IPS-11a (cell line): ENCODE data around the gene PHF8.

Experiments
- H3K4me3 ChIP-seq: one replicate; pipeline ENCODE4 v1.5.1; 2013; ENCODE audit warnings: low read depth, low read length, control low read depth

The PHF8 gene

DNA sequence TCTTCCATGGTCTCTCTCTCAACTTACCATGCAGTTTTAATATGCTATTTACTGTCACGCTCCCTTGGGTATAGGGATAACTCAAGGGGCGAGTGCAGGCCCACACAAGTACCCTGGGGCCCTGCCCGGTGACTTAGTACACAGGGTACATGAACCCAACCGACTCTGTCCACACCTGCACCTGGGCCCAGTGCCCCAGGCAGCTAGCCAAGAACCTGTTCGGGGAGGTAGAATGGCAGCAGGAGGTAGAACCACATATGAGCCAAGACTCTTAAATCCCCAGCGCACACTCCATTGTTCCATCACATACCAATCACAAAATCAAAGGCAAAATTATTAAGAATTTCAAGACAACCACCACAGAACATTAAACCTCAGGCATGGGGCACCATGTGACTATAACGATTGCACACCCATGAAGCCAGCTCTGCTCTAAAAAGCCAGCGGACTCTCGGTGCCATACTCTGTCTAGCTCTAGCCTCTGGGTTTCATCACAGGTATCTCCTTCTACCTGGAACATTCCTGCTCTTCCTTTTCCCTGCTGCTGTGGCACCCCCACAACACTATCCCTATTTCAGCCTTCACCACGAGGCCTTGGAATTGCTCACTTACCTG lies 14.6 kb downstream of the PHF8 start:
- H3K4me3 ChIP-seq: no peak overlapping the region

DNA sequence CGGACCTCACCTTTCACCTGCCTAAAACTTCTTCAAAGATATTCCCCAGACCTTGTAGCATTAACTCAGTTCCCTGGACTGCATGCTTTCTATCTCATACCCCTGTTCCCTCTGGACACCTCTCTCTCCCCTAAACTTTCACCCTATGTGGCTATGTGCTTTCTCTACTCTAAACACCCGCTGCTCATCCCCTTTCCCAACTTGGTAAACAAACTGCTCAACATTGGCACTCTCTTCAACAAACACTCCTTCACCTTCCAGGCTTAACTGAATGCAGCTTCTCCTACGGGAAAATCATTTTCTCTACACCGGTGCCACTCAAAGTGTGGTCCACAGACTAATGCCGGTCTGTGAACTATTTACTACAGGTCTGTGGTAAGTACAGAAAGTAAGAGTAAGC lies 19.9 kb downstream of the PHF8 start:
- H3K4me3 ChIP-seq: no peak overlapping the region

DNA sequence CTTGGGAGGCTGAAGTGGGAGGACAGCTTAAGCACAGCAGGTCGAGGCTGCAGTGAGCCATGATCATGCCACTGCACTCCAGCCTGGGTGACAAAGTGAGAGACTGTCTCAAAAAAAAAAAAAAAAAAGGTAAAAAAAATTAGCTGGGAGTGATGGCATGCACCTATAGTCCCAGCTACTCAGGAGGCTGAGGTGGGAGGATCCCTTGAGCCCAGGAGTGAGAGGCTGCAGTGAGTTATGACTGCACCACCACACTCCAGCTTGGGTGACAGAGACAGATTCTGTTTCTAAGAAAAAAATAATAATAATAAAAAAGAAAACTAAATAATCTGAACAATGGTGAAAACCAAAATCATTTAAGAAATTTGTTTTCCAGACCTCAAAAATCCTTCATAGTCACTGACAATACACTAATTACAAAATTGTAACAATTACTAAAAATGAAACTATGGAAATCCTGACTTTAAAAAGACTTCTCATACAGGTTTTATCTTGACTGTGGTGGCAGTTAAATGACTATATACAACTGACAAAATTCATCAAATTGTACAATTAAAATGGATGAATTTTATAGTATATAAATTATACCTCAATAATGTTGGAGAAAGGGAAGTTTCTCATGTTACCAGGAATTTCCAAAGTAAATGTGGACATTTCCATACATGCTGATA lies 31.3 kb downstream of the PHF8 start:
- no peak overlapping the region for H3K4me3 ChIP-seq

DNA sequence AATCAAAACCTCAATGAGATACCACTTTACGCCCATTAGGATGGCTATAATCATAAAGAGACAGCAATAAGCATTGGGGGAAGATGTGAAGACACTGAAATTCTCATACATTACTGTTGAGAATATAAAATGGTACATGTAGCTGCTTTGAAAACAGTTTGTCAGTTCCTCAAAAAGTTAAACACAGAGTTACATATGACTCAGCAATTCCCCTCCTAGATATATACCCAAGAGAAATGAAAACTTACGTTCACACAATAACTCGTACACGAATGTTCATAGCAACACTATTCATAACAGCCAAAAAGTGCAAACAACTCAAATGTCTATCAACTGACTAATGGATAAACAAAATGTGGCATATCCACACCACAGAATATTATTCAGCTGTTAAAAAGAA lies 36.6 kb downstream of the PHF8 start:
- no peak overlapping the region for H3K4me3 ChIP-seq

DNA sequence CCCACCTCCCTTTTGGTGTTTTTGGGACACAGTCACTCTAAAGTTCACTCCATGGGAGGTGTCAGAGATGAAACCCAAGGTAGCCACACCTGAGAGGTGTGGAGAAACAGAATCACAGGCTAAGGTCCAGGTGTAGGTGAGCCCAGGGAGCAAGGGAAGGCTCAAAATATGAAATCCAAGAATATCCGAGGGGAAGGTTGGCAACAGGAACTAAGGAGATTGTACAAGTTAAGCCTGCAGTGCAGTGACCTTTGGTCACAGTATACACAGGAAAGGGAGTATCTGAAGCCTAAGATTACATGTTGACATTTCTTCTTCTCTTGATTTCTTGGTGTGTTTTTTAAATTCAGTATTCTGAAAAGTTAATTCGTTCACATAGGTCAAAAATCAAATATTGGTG lies 46.5 kb downstream of the PHF8 start:
- no peak overlapping the region for H3K4me3 ChIP-seq

DNA sequence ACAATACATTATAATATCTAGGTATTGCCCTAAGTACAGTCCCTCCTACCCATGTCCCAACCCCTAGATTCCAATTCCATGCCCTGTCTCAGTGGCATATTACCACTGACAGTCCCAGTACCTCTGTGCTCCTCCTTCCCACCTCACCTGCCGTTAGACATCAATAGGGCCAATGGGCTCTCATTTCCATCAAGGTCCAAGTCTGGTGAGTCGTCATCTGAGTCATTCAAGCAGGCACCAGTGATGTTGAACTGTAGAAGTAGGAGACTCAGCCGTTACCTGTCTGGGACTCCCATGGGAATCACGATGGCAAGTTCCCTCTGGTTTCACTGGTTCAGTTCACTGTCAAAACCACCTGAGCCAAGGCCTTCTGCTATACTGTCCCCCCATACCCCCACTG lies 51.7 kb downstream of the PHF8 start:
- H3K4me3 ChIP-seq: no peak overlapping the region

DNA sequence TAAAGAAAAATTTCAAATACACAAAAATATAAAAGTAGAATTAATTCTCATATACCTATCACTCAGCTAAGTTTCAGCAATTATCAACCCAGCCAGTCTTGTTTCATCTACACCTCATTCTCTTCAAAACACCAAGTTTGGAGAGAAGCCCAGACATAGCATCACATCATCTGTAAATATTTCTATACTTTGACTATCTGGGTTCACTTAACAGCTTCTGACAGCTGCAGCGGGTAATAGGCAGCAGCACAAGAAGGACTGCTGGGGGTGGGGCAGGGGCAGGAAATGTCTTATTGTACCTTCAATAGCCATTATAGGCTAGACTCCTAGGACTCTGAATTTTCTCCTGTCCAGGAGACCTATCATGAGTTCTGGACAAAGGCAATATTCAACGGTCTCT lies 54.1 kb downstream of the PHF8 start:
- H3K4me3 ChIP-seq: no peak overlapping the region

DNA sequence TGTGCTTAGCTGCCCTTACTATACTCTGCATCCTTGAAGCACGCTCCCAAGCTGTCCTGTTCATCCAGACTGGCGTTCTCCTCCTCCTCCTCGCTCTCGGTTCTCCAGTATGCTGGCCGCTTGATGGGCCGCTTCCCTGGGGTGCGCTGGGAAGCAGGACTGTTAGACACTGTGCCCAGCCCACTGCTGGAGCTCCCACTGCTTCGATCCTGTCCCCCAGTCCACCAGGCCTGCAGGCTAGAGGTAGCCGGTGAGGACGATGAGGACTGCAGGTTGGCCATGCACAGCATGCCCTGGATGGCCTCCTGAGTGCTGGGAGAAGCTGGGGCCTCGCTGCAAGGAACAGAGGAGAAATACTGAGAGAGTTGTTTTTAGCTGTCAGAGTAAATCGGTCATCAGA lies 59.4 kb downstream of the PHF8 start:
- no peak overlapping the region for H3K4me3 ChIP-seq

DNA sequence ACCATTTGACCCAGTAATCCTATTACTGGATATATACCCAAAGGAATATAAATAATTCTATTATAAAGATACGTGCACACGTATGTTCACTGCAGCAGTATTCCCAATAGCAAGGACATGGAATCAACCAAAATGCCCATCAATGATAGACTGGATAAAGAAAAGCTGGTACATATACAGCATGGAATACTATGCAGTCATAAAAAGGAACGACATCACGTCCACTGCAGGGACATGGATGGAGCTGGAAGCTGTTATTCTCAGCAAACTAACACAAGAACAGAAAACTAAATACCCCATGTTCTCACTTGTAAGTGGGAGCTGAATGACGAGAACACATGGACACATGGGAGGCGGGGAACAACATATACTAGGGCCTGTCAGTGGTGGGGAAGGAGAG lies 69.7 kb downstream of the PHF8 start:
- no peak overlapping the region for H3K4me3 ChIP-seq

DNA sequence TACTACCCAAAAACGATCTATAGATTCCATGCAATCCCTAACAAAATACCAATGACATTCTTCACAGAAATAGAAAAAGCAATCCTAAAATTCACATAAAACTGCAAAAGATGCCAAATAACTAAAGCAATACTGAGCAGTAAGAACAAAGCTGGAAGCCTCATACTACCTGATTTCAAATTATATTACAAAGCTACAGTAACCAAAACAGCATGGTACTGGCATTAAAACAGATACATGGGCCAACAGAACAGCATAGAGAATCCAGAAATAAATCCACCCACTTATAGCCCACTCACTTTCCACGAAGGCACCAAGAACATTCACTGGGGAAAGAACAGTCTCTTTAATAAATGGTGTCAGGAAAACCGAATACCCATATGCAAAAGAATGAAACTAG lies 74.7 kb downstream of the PHF8 start:
- no peak overlapping the region for H3K4me3 ChIP-seq

DNA sequence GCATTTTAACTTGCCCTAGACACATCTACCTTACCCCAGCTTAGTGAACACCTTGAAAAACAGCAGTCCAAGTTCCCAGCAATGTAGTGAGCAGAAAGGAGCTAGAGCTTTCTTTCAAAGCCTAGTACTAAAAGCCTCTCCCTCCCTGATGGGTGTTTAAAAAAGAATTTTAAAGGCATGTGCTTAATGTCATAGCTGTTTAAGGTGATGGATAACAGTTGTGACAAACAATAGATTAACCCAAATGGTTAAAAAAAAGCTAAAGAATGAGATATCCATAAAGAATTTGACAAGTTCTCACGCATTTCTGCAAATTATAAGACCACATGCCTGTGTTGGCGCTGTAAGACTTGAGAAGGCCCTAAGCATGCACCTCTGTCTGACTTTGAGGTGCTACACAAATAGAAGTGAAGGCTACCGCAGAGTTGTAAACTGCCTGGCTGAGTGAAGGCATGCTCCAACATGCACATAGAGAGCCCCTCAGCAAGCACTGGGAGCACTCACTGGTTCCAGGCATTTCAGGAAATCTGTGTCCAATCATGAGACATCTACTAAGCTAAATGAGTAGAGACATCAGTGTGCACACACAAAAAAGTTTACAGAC lies 94.0 kb downstream of the PHF8 start:
- no peak overlapping the region for H3K4me3 ChIP-seq

DNA sequence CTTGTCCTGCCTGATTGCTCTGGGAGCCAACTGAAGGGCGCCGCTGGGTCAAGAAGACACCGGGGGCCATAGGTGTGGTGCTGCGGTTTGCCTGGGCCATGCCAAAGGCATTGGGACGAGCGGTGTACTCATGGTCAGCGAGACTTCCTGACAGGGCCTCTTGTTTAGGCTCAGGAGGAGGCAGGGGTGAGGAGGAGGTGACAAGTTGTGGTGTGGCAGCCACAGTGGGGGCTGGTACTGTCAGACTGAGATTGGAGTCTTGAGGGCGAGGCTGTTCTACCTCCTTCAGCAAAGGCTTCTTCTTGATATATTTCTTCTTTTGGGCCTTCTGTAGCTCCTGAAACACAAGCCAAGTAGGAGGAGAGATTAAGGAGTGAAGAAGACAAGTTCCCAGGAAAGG lies 104.1 kb downstream of the PHF8 start:
- no peak overlapping the region for H3K4me3 ChIP-seq

DNA sequence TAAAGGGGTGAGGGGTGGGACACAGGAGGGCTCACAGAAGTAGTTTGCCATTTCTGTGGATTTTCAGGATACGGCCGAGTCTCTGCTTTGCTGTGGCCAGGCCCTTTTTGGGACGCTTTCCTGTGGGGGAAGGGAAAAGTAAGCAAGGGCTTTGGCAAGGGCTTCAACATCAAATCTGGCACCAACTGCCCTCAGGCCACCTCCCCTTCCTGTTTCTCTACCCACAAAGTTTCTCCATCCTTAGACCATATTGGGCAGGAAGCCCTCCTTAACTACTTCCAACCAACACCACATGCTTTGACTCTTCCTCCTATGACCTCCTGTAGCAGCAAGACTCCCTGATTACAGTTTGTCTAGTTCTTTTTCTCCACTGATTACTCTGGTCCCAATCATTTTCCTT lies 105.1 kb downstream of the PHF8 start:
- H3K4me3 ChIP-seq: no peak overlapping the region

DNA sequence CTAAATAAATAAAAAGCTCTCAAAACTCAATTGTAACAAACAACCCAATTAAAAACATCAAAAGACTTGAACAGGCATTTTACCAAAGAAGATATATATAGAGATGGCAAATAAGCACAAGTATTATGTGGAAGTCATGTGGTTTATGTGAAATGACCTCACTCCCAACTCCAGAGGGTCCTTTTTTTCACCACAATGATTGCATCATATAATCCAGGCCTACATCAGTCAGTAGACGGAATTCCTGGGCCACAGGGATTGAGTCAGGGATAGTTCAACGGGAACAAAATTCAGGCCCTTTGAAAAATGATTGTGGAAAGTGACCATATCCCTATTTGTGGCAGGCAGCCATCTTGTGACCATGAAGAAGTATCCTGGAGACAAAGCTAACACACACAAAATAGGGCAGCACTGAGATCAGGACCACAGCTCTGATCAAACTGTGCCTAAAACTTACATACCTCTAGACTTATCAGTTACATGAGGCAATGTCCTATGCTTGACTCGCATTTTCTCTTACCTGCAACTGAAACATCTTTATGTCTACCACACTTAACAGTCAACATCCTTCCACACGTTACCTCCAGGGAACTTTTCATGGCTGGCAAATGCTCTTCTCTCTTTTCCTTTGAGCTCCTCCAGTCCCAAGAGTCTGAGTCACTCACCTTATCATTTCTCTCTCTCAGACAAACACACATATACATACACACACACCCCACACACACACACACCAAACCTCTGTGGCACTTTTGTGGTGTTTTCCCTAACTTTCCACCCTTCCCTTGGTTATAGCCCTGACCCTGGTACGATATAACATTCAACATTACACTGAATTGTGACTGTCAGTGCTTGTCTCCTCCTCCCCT lies 113.5 kb downstream of the PHF8 start:
- H3K4me3 ChIP-seq: no peak overlapping the region

DNA sequence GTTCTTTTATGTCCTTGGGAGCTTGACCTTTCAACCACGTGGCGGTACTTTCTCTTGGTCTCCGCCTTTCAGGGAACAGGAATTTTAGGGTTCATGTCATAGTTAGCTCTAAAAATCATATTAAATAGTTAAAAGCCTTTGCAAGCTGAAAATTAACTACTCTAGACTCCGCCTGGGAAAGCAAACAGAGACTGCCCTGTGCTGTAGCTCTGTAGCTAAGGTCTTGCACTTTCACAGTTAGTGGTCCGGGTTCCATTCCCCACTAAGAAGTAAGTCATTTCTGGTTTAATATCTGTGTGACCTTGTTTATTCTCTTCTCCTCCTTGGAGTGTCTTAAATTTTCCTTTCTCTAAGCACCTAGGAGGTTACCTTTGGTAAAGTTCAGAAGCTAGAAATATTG lies 118.2 kb downstream of the PHF8 start:
- H3K4me3 ChIP-seq: no peak overlapping the region

DNA sequence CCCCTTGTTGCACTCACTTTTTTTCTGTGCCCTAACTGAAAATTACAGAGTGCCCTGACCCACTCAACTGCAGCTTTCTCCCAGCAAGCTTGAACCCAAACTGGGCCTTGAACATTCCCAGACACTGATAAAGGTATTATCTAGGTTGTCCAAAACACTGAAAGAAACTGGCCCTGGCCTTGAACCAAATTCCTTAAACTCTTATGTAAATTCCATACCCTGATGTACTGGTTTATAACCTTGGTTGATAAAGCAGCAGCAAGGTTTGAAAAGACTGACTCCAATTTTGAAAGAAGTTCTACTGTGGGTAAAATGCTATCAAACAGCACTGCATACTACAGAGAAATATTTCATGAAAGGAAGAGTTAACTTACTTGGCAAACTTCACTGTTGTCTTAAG lies 125.6 kb downstream of the PHF8 start:
- H3K4me3 ChIP-seq: no peak overlapping the region

DNA sequence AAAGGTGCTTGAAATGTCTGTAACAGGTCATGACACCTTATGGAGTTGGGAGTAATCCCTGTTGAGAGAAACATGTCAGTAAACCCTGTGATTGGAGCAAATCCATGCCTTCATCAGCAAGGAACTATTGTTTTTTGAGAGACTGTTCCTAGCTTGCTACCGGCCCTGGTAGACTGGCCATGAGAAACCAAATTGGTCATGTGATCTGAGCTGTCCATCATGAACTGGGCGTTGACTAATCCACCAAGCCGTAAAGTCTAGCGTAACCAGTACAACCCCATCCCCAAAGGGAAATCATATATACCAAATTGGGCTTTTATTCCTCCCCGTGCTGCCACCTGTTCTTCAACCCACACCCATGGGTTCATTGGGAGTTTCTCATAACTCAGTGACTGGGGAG lies 143.7 kb downstream of the PHF8 start:
- H3K4me3 ChIP-seq: no peak overlapping the region

DNA sequence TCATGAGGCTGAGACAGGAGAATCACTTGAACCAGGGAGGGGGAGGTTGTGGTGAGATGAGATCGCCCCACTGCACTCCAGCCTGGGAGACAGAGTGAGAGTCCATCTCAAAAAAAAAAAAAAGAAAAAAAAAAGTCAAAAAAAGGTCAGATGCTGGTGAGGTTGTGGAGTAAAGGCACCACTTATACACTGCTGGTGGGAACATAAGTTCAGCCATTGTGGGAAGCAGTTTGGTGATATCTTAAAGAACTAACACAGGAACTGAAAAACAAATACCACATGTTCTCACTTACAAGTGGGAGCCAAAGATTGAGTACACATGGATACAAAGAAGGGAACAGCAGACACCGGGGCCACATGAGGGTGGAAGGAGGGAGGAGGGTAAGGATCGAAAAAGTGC lies 149.0 kb downstream of the PHF8 start:
- H3K4me3 ChIP-seq: no peak overlapping the region
